Stimulated activated CD8-positive, alpha-beta memory T cell treated with anti-CD3 and anti-CD28 coated beads, Interleukin-12 subunit alpha, Interleukin-12 subunit beta, amount 100 ng/mL, for 4 hours (primary cell): ENCODE data around the gene DNAJB5.
"Not testable (repeated sequence)": the region's sequence is repeated elsewhere in the genome, so short reads cannot be mapped to it uniquely, and the experiment has no call there.

ENCODE experiments used
- DNase-seq: peaks from one replicate; pipeline ENCODE4 v3.0.0-alpha.2; 2020; ENCODE audit warnings: low read depth

The DNAJB5 gene

GRCh38 chr9:34989003-34989945, at the start of gene DNAJB5:
Gene DNAJB5 (plus strand): TSS chr9:34989745. CDS start chr9:34990631, 886 bp downstream.
- DNase-seq = peak; percentile 95

- not testable (repeated sequence) for DNase-seq
Measured at GRCh38 chr9:34939989-34940388, 49.6 kb upstream of the DNAJB5 start.

- no peak for DNase-seq
Measured at GRCh38 chr9:34948451-34948850, 41.1 kb upstream of the DNAJB5 start.

- no peak for DNase-seq
Measured at GRCh38 chr9:34954225-34954624, 35.3 kb upstream of the DNAJB5 start.

GRCh38 chr9:34956066-34956465, 33.5 kb upstream of the DNAJB5 start:
- not testable (repeated sequence) for DNase-seq

- no peak for DNase-seq
Measured at GRCh38 chr9:34956648-34957047, 32.9 kb upstream of the DNAJB5 start.

- peak; percentile 39 for DNase-seq
Measured at GRCh38 chr9:34957492-34958410, 31.8 kb upstream of the DNAJB5 start, which contains the start of gene PHF24. Gene PHF24 (plus strand): TSS chr9:34958285. CDS start chr9:34971299, 13,014 bp downstream.

- DNase-seq = no peak
Measured at GRCh38 chr9:34958411-34958982, 31.0 kb upstream of the DNAJB5 start.

GRCh38 chr9:34959461-34959860, 30.1 kb upstream of the DNAJB5 start:
- no peak for DNase-seq

- DNase-seq = no peak
Measured at GRCh38 chr9:34961574-34962490, 27.7 kb upstream of the DNAJB5 start.

- DNase-seq = no peak
Measured at GRCh38 chr9:34962546-34962945, 27.0 kb upstream of the DNAJB5 start.

- DNase-seq = no peak
Measured at GRCh38 chr9:34963552-34963951, 26.0 kb upstream of the DNAJB5 start.

GRCh38 chr9:34964458-34964857, 25.1 kb upstream of the DNAJB5 start:
- no peak for DNase-seq

GRCh38 chr9:34971146-34971811, 18.3 kb upstream of the DNAJB5 start:
- no peak for DNase-seq

GRCh38 chr9:34974664-34975063, 14.9 kb upstream of the DNAJB5 start:
- no peak for DNase-seq

GRCh38 chr9:34976441-34976840, 13.1 kb upstream of the DNAJB5 start:
- DNase-seq = no peak

GRCh38 chr9:34976992-34977391, 12.6 kb upstream of the DNAJB5 start:
- DNase-seq = no peak

- no peak for DNase-seq
Measured at GRCh38 chr9:34980181-34980761, 9.3 kb upstream of the DNAJB5 start.

- no peak for DNase-seq
Measured at GRCh38 chr9:34982361-34982760, 7.2 kb upstream of the DNAJB5 start.

GRCh38 chr9:34983209-34983608, 6.3 kb upstream of the DNAJB5 start:
- DNase-seq = no peak
